Measurements from ENCODE around the gene KCNK17.

DNA sequence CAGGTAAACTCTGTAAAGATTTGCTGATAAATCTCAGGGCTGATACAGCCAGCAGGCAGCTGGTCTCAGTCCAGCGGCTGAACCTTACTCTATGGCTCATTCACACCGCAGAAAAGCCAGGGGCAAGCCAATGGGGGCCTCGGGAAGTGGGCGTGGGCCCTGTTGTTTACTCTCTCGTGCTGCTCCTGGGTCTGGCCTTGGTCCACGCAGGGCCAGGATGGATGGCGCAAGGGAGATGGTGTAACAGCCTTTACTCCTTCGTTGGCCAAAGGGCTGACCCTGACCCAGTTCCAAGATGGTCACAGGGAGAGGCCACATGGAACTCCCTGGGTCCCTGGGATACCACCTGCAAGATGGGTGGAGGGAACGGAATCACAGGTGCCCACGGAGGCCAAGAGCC lies 16.2 kb downstream of the KCNK17 start:
- no peak for TF ChIP-seq CTCF (conservative IDR thresholded peaks at IDR 0.05; ENCODE audit: low read length)
- TF ChIP-seq EZH2phosphoT487 (IDR thresholded peaks at IDR 0.05; ENCODE audit: borderline replicate concordance, low read depth, low read length): no peak
